GM18909 (cell line): Measurements from ENCODE around the gene ZNF691.
"Not testable (repeated sequence)": the region's sequence is repeated elsewhere in the genome, so short reads cannot be mapped to it uniquely, and the experiment has no call there.

Experiments used
- ATAC-seq: cut with Tn5 transposase; IDR thresholded peaks from one replicate; pipeline ENCODE4 v1.9.1; 2021; ENCODE audit warnings: mild to moderate bottlenecking; ENCODE audit not compliant: unreplicated experiment, poor library complexity

Gene ZNF691, protein sequence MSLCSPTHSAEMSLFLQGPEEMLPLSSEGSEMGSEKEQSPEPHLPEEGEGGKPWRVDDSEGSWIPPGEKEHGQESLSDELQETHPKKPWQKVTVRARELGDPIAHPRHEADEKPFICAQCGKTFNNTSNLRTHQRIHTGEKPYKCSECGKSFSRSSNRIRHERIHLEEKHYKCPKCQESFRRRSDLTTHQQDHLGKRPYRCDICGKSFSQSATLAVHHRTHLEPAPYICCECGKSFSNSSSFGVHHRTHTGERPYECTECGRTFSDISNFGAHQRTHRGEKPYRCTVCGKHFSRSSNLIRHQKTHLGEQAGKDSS

DNA sequence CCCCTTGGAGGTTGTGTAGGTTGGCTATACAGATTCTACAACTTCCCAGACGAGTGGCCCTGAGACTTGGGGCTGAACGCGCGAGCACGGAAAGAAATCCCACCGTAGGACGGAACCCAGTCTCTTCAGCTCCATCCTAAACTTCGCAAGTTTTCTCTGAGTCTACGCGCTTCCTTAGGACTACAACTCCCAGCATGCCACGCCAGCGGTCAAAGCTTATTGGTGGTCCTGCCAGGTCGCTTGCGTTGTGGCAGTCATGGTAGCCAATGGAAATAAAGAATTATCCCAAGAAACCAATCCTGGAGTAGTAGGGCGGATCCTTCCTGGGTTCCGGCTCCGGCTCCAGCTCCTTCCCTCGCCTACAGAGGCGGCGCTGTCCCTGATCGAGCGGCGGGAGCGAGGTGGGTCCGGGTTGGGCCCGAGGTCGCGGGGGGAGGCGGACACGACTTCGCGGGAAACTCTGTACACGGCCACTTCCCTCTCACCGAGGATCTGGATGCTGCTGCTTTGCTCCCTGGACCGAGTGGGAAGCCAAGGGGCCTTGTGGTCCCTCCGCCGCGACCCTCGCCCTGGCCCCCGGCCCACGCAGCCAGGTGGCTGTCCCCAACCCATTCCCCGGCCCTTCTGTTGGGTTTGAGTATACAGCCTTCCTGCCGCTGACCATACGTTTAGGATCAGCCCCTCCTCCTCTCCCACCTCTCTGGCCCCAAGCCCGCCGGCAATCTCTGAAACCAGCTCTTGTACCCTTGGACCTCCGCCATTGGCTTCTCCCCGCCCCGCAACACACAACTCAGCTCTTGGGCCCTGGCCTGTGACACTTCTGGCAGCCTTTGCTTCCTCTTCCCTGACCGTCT, at the start of gene ZNF691:
Gene ZNF691, plus strand, starts transcription at position 357 of the 854 bp plus-strand sequence. CDS start 3,046 bp downstream, outside the sequence.
- peak; percentile 92 for ATAC-seq

DNA sequence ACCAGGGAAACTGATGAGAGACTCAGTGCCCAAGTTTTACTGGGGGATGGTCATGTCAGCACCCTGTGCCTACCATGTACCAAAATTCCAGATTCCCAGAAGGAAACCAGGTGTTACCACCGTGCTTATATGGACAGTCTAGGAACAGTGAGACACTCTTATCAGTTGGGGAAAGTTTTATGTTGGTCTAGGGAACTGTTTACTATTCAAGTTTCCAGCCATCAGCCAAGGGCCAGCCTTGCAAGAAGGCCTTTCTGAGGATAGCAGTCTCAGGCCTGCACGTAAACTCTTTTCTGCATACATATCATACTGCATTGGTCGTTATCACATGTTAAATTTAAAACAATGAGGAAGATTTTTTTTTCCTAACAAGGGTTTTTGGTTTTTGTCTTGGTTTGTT, 49.0 kb upstream of the ZNF691 start:
- no peak for ATAC-seq

DNA sequence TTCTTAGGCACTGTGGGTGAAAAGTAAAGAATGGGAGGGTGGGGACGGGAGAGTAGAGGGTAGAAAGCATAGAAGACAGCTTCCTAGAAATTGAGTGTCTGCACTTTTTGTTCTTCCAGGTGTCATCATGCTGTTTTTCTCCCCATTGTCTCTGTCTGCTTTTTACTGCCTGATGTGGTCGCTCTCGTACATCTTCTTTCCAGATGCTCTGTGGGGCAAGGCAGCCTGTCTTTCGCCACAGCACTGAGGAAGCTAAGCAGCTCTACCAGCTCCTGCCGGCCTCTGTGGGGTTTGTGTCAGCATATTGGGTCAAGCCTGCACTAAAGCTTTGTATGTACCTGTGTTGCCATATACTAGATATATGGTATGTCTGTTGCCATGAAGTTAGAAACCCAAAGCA, 48.4 kb upstream of the ZNF691 start:
- no peak for ATAC-seq

DNA sequence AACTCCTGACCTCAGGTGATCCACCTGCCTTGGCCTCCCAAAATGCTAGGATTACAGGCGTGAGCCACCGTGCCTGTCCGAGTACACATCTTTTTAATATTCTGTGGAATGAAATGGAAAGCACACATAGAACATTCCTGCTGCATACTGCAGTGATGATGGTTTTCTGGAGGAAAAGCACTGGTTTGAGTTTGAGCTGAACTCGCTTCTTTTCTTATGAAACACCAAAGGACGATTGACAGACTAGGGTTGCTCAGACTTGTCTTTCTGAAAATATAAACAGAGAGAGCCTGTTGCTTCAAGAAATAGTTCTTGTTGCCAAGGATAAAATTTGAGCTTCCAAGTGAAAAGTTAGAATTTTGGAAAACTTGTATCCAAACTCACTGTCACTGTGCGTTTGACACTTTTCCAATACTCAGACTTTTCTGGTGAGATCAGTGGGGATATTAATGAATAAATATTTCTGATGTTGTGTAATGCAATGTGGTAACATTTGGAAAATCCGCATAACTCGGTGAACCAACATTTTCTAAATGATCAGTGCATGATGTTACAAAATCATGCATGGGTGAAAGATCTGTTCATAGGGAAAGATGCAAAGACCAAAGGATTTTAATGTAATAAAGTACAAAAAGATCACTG, 44.5 kb upstream of the ZNF691 start:
- no peak for ATAC-seq

DNA sequence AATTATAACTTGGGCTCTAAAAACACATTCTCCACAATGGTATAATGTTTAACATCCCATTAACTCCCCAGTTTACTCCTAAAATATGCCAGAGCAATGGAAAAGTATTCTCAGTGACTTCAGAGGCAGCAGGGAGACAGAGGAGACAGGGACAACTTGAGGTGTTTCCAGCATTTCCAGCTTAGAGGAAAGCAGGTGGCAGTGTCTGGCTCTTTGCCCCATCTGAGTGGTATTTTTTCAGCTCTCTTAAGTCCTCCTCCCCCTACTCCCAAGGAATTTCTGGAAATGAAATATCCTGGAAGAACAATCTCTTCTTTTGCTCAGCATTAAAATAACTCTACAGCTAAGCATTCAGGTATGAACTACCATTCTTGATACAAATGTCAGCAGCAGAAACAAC, 40.2 kb upstream of the ZNF691 start:
- ATAC-seq: no peak

DNA sequence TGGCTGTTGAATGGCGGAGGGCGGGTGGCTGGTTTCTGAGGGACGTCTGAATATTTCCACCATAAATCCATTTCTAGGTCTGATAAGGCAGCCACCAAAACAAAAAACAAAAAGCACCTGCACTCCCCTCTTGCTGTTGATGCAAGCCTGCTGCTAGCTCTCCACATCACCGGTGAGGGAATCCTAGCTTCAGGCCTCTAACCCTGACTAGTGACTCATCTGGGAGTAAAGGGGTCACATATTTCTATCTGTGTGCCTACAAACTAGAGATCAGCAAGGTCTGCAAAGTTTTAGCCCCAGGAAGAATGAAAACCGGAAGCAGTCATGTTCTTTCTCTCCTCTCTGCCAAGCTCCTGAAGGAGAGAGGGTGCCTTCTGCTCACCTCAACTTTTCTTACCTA, 39.8 kb upstream of the ZNF691 start:
- no peak for ATAC-seq

DNA sequence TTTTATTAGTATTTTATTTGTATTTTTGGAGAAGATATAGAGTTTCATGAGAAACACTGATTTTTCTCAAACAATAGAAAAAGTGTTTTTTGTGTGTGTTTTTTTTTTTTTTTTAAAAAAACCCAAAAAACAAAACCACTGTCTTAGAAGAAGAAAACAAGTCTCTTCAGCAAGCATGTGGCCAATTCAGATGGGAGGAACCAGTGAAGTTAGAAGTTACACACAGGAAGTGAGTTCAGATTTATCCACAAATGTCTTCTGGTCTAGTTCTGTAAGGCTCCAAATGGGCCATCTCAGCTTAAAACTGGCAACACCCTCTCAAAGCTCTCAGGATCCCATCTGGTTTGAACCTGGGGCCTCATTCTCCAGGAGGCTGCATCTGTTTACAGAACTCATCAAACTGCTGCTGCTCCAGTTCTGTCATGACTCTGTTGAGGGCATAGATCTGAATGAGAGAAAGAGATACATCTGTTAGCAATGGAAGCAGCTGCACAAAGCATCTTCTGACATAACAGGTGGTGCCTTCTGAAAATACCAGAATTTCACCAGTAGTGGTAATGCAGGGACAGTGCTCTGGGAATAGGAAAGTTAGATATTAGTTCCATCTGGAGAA, 39.3 kb upstream of the ZNF691 start:
- no peak for ATAC-seq

DNA sequence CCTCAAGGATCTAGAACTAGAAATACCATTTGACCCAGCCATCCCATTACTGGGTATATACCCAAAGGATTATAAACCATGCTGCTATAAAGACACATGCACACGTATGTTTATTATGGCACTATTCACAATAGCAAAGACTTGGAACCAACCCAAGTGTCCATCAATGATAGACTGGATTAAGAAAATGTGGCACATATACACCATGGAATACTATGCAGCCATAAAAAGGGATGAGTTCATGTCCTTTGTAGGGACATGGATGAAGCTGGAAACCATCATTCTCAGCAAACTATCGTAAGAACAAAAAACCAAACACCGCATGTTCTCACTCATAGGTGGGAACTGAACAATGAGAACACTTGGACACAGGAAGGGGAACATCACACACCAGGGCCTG, 31.6 kb upstream of the ZNF691 start:
- ATAC-seq: not testable (repeated sequence)

DNA sequence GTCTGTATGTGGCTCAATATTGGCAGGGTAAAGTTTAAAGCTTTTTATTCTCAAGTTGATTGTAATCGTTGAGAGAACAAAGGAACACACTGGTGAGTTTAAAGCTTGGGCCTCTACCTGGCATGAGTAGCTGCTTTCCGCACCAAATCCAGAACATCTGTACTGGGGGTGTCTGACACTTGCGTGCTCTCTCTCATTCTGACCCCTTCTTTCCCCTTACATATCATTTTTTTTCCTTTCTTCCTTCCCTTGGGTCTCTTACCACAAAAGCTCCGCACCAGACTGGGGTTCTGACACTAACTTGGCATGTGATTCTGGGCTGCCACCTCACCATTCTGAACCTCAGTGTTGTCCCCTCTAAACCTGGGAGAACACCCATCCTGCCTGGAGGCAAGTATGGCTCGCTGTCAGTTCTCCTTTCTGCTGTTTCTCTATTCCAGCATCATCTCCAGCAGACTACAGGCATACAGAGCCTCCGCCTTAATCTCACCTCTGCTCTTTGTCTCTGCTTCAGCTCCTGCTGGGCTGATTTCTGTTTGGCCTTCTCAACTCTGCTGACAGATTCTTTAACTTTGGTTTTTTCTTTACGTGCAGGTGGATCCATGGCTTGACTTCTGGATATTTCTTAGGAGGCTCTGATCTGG, 30.4 kb upstream of the ZNF691 start:
- peak; percentile 9 for ATAC-seq

DNA sequence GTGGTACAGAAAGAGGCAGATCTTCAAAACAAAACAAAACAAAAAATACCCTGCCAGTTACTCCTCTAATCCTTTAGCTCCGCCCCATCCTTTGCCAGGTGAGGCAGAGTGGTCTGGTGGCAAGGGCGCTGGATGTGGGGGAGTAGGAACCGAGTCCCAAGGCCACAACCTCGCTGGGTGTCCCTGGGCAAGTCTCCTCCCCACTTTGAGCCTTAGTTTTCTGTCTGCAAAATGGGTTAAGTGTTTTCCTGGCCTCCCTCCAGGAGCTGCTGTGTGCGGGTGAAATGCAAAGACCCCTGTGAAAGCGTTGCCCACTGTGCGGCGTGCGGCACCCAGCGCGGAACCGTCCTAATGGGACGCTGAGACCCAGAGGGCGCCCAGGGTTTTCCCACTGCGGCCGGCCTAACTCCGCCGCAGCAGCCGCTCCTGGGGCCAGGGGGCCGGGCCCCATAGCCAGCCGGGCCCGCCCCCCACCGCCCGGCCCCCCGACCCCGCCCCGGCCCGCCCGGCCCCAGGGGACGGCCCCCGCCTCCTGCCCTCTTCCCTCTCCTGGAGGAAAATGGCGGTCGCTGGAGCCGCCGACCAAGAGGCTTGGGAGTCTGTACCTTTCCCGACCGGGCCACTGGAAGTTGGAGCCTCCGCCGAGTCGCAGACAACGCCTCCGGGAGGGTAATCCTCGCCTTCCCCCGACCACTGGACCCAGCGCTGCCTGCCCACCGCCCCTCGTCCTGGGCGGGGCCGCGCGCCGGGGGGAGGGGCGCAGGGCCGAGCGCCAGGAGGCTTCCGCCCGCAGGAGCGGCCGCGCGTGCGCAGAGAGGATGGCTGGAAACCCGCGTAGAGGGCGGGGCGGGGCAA, 29.6 kb upstream of the ZNF691 start, which contains the start of the genes ERMAP and SVBP:
Gene ERMAP, plus strand, starts transcription at position 538 of the 855 bp plus-strand sequence. CDS start 13,327 bp downstream, outside the sequence.
Gene SVBP, minus strand, starts transcription at position 813 of the 855 bp plus-strand sequence. CDS start 853 bp downstream, outside the sequence.
- peak; percentile 85 for ATAC-seq

DNA sequence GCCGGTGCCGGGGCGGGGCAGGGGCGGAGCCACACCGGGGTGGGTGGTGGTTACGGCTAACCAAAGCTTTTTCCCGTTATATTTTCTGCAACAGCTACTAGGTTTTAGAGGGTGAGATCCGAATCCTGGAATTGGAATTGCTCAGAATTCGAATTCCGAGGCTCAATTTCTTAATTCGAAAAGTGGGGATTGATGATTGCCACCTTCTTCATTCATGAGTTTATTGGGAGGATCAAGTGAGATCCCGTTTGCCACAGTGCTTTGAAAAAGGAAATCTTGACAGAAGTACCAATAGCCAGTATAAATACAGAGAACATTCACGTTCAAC, 29.0 kb upstream of the ZNF691 start:
- ATAC-seq: no peak

DNA sequence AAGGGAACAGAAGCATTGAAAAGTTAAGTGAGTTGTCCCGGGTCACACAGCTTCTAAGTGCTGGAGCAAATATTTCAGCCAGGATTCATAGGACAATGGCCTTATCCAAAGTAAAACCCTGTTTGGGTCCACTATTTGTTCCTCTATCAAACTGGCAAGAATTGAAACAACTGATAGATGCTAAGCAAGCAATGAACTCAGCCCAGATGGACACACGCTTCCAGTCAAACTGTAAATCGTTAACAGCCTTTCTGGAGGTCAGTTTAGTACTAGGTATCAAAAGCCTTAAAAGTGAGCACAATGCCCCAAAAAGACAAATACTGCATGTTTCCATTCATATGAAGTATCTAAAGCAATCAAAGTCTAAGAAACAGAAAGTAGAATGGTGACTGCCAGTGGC, 28.4 kb upstream of the ZNF691 start:
- no peak for ATAC-seq

DNA sequence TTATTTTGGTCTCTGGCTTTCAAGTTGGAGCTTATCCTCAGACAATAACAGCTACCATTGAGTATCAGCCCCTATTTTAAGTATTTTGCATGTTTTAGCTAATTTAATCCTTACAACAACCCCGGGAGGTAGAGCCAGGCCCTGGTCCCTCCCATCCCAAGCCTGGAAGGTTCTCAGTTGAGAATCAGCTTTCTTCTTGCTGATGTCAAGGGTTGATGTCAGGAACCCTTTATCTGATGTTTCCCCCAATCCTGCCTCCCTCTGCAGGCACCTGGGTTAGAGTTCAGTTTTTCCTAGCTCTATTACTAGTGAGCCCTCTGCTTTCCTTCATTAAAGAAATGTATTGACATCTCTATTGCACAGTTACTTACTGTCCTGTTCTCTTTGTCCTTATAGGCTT, 25.6 kb upstream of the ZNF691 start:
- ATAC-seq: no peak

DNA sequence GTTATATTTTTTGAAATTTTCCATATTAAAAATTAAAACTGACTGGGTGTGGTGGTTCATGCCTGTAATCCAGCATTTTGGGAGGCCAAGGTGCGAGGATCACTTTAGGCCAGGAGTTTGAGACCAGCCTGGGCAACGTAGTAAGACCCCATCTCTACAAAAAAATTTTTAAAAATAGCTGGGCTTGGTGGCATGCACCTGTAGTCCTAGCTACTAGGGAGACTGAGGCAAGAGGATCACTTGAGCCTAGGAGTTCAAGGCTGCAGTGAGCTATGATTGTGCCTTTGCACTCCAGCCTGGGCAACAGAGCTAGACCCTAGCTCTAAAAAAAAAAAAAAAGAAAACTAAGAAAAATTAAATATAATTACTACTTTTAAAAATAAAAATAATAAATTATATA, 24.7 kb upstream of the ZNF691 start:
- no peak for ATAC-seq

DNA sequence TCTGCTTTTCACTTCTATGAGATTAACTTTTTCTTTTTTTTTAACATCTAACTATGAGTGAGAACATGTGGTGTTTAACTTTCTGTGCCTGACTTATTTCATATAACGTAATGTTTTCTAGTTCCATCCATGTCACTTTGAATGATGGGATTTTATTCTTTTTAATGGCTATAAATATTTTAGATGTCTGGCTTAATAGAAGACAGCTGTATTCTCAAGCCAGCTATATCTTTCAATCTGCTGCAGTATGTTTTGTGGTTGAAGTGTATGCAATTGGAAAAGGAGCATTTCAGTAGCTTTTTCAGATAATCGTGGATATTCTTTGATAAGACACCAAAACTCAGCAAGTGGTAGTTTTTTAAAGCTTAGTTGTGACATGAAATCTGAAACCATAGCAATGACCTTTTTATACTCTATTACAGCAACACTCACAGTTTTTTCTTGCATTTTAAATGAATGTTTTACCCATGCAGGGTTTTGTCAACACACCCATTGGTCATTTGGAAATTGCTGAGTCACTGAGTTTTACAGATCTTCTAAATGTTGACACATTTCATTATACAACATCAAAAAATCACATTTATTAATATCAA, 23.5 kb upstream of the ZNF691 start:
- ATAC-seq: no peak

DNA sequence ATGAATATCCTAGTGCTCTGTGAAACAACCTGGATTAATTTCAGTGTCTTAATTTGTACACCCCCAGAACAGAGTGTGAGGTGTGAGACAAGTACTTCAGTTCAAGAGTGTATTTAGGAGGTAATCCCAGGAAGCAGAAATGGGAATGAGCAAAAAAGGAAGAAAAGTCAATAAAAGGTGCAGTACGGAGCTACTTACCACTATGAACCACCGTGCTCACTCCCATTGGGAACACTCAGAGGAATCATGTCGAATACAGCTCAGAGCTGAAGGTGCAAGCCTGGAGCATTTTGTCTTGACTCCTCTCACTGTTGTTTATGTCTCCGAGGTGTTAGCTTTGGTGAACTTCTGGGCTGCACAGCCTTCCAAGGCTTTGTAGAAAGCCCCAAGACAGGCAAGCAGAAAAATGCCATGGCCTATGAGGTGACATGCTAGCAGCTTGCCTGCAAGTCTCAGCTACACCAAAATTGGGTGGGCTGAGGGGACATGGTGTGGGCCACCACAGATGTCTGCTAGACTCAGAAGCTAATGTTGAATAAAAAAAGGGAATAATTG, 21.9 kb upstream of the ZNF691 start:
- ATAC-seq: no peak

DNA sequence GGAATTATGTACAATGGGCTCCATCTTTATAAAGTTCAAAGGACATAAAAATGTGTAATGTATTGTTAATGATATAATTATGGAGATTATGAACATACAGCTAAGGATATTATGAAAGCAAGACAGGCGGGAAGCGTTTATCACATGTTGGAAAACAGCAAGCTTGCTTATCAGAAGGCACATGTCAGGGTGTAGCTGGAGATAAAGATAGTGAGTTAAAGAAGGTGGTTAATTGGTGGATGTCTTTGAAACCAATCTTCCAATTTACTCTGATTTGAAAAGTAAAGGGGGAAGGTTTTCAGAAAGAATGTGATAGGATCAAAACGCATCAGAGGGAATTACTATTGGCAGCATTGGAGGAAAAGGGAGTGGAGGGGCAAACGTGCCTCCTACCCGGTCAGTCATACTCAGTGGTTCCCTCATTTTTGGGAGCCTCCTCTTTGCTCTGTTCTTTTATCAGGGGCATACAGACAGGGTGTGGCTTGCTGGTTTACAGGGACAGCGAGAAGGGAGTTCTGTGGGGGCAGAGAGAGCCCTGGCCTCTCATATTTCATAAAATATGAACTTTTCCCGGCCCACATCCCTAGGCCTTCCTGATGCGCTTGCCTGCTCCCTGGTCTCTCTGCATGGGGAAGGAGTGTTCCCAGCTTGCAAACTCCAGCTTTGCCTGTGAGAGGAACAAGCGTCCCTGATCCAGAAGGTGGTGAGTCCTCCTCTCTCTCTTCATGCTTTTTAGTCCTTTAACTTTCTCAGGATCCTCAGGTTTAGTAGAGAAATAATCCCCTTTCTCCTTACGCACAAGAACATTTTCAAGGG, 21.2 kb upstream of the ZNF691 start:
- ATAC-seq: no peak

DNA sequence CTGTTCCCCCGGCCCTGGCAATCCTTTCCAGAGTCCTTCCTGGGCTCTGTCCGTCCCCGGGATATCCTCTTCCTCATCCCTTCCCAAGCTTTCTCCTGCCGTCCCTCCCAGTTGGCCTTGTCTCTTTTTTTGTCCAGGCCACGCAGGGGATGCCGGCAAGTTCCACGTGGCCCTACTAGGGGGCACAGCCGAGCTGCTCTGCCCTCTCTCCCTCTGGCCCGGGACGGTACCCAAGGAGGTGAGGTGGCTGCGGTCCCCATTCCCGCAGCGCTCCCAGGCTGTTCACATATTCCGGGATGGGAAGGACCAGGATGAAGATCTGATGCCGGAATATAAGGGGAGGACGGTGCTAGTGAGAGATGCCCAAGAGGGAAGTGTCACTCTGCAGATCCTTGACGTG, 15.8 kb upstream of the ZNF691 start:
- ATAC-seq: no peak
